Measurements from ENCODE around the gene SDC4. TPM values are rescaled to one million over a fixed set of nuclear protein-coding genes. Genes with fewer than 3 reads are reported as not detected.

Gene SDC4
- total RNA-seq, 1 experiment from 2014 or later: 24.7 TPM

GRCh38 chr20:45306431-45306982 lies 41.7 kb downstream of the SDC4 start, which contains the start of gene RBPJL:
Gene RBPJL (plus strand): TSS chr20:45306840. CDS start chr20:45306923, 83 bp downstream.
- no peak for DNase-seq (ENCODE audit: low spot score)
- in situ Hi-C loops (cut with HindIII; ENCODE audit: low sequenced_read_pairs): loop anchor here (25.0 kb wide), 2 partner anchors 181 to 456 kb away; no protein-coding TSS in a partner anchor

- in situ Hi-C loops (cut with HindIII; ENCODE audit: low sequenced_read_pairs): loop anchor here (25.0 kb wide), 2 partner anchors 182 to 457 kb away; no protein-coding TSS in a partner anchor
- DNase-seq (ENCODE audit: low spot score): no peak
These were observed 43.0 kb downstream of the SDC4 start for GRCh38 chr20:45305262-45305661.

- no peak for DNase-seq (ENCODE audit: low spot score)
- in situ Hi-C loops (cut with HindIII; ENCODE audit: low sequenced_read_pairs): loop anchor here (25.0 kb wide), 2 partner anchors 183 to 458 kb away; no protein-coding TSS in a partner anchor
These were observed 43.7 kb downstream of the SDC4 start for GRCh38 chr20:45304464-45304999.

- in situ Hi-C loops (cut with HindIII; ENCODE audit: low sequenced_read_pairs): loop anchor here (25.0 kb wide), 2 partner anchors 183 to 458 kb away; no protein-coding TSS in a partner anchor
- DNase-seq (ENCODE audit: low spot score): no peak
These were observed 44.4 kb downstream of the SDC4 start for GRCh38 chr20:45303586-45304463.

GRCh38 chr20:45301824-45302271 lies 46.4 kb downstream of the SDC4 start:
- in situ Hi-C loops (cut with HindIII; ENCODE audit: low sequenced_read_pairs): loop anchor here (25.0 kb wide), 2 partner anchors 185 to 460 kb away; no protein-coding TSS in a partner anchor

GRCh38 chr20:45300961-45301360 lies 47.3 kb downstream of the SDC4 start:
- DNase-seq (ENCODE audit: low spot score): no peak
- in situ Hi-C loops (cut with HindIII; ENCODE audit: low sequenced_read_pairs): loop anchor here (25.0 kb wide), 2 partner anchors 186 to 461 kb away; no protein-coding TSS in a partner anchor

More at GRCh38 chr20:45301824-45302271, 46.4 kb downstream of the SDC4 start:
- no peak for DNase-seq (ENCODE audit: low spot score)

- in situ Hi-C loops (cut with HindIII; ENCODE audit: low sequenced_read_pairs): loop anchor here (25.0 kb wide), 2 partner anchors 188 to 463 kb away; no protein-coding TSS in a partner anchor
- no peak for DNase-seq (ENCODE audit: low spot score)
These were observed 48.4 kb downstream of the SDC4 start for GRCh38 chr20:45299786-45300185.

GRCh38 chr20:45297786-45298497 lies 50.3 kb downstream of the SDC4 start:
- in situ Hi-C loops (cut with HindIII; ENCODE audit: low sequenced_read_pairs): no loop called here
- no peak for DNase-seq (ENCODE audit: low spot score)

GRCh38 chr20:45294659-45295058 lies 53.6 kb downstream of the SDC4 start:
- in situ Hi-C loops (cut with HindIII; ENCODE audit: low sequenced_read_pairs): no loop called here
- DNase-seq (ENCODE audit: low spot score): no peak

GRCh38 chr20:45294003-45294368 lies 54.2 kb downstream of the SDC4 start:
- no peak for DNase-seq (ENCODE audit: low spot score)
- in situ Hi-C loops (cut with HindIII; ENCODE audit: low sequenced_read_pairs): no loop called here

- in situ Hi-C loops (cut with HindIII; ENCODE audit: low sequenced_read_pairs): no loop called here
- DNase-seq (ENCODE audit: low spot score): peak; percentile 34
These were observed 54.9 kb downstream of the SDC4 start for GRCh38 chr20:45293041-45294002.

GRCh38 chr20:45292343-45292742 lies 55.9 kb downstream of the SDC4 start:
- in situ Hi-C loops (cut with HindIII; ENCODE audit: low sequenced_read_pairs): no loop called here

GRCh38 chr20:45291526-45291925 lies 56.7 kb downstream of the SDC4 start:
- in situ Hi-C loops (cut with HindIII; ENCODE audit: low sequenced_read_pairs): no loop called here
- DNase-seq (ENCODE audit: low spot score): no peak

More at GRCh38 chr20:45292343-45292742, 55.9 kb downstream of the SDC4 start:
- DNase-seq (ENCODE audit: low spot score): no peak

GRCh38 chr20:45290677-45291355 lies 57.4 kb downstream of the SDC4 start:
- in situ Hi-C loops (cut with HindIII; ENCODE audit: low sequenced_read_pairs): no loop called here
- DNase-seq (ENCODE audit: low spot score): peak; percentile 60

- in situ Hi-C loops (cut with HindIII; ENCODE audit: low sequenced_read_pairs): no loop called here
- DNase-seq (ENCODE audit: low spot score): no peak
These were observed 58.1 kb downstream of the SDC4 start for GRCh38 chr20:45289942-45290676.

- in situ Hi-C loops (cut with HindIII; ENCODE audit: low sequenced_read_pairs): no loop called here
- DNase-seq (ENCODE audit: low spot score): no peak
These were observed 59.4 kb downstream of the SDC4 start for GRCh38 chr20:45288860-45289259.

- in situ Hi-C loops (cut with HindIII; ENCODE audit: low sequenced_read_pairs): no loop called here
- DNase-seq (ENCODE audit: low spot score): no peak
These were observed 59.8 kb downstream of the SDC4 start for GRCh38 chr20:45288376-45288775.

All from G401 (cell line).